ENCODE data around the gene RSRC1.
"Not testable (repeated sequence)": the region's sequence is repeated elsewhere in the genome, so short reads cannot be mapped to it uniquely, and the experiment has no call there.

The RSRC1 gene

GRCh38 chr3:158109804-158110657, at the start of gene RSRC1:
Gene RSRC1, plus strand, starts transcription at chr3:158110089. Its CDS starts 12,016 bp downstream, at chr3:158122105.
- peak; percentile 77 to 86 for DNase-seq

- DNase-seq: not testable (repeated sequence)
These were observed 44.3 kb upstream of the RSRC1 start for GRCh38 chr3:158065574-158065973.

- no peak for DNase-seq
These were observed 37.1 kb upstream of the RSRC1 start for GRCh38 chr3:158072790-158073189.

- no peak for DNase-seq
These were observed 35.3 kb upstream of the RSRC1 start for GRCh38 chr3:158074591-158074990.

GRCh38 chr3:158079599-158079998, 30.3 kb upstream of the RSRC1 start:
- DNase-seq: no peak

GRCh38 chr3:158084651-158085050, 25.2 kb upstream of the RSRC1 start:
- DNase-seq: no peak

GRCh38 chr3:158085358-158085757, 24.5 kb upstream of the RSRC1 start:
- DNase-seq: no peak

- no peak for DNase-seq
These were observed 24.0 kb upstream of the RSRC1 start for GRCh38 chr3:158085931-158086330.

GRCh38 chr3:158086361-158086760, 23.5 kb upstream of the RSRC1 start:
- no peak for DNase-seq

- no peak for DNase-seq
These were observed 23.1 kb upstream of the RSRC1 start for GRCh38 chr3:158086776-158087175.

- no peak for DNase-seq
These were observed 18.4 kb upstream of the RSRC1 start for GRCh38 chr3:158091531-158091930.

GRCh38 chr3:158093526-158093925, 16.4 kb upstream of the RSRC1 start:
- DNase-seq: no peak

- no peak for DNase-seq
These were observed 15.4 kb upstream of the RSRC1 start for GRCh38 chr3:158094235-158095110.

GRCh38 chr3:158095111-158095813, 14.6 kb upstream of the RSRC1 start:
- DNase-seq: no peak

- DNase-seq: peak in 1 of 2 donors; percentile 17
These were observed 13.8 kb upstream of the RSRC1 start for GRCh38 chr3:158095814-158096704.

GRCh38 chr3:158097081-158097592, 12.8 kb upstream of the RSRC1 start:
- peak in 1 of 2 donors; percentile 74 for DNase-seq

GRCh38 chr3:158097593-158098308, 12.1 kb upstream of the RSRC1 start:
- peak; percentile 42 to 56 for DNase-seq

GRCh38 chr3:158098309-158098639, 11.6 kb upstream of the RSRC1 start:
- DNase-seq: no peak

GRCh38 chr3:158098834-158099424, 11.0 kb upstream of the RSRC1 start:
- DNase-seq: no peak

- DNase-seq: no peak
These were observed 9.2 kb upstream of the RSRC1 start for GRCh38 chr3:158100681-158101080.

Measured in inflammatory macrophage treated with lipopolysaccharide for 1 hour (primary cell).